HepG2 (cell line): ENCODE measurements around the gene HERC4. TPM values are rescaled to one million over a fixed set of nuclear protein-coding genes. Genes with fewer than 3 reads are reported as not detected.

Experiments
- ETV5 ChIP-seq: IDR thresholded peaks from 2 replicates; pipeline ENCODE4 v1.6.1; 2018; ENCODE audit warnings: missing biosample characterization, missing genetic modification reagents, inconsistent platforms, borderline replicate concordance
- PITX1 ChIP-seq: sonication (generic); formaldehyde crosslinking; IDR thresholded peaks from 2 replicates; pipeline ENCODE4 v1.5.1; 2020; ENCODE audit warnings: mild to moderate bottlenecking, missing genetic modification reagents
- RAD51 ChIP-seq: fragments of 450-650 bp; IDR thresholded peaks from 2 replicates; pipeline ENCODE4 v1.6.1; 2016; ENCODE audit warnings: borderline replicate concordance
- SALL2 ChIP-seq: sonication (generic); formaldehyde crosslinking; IDR thresholded peaks from 2 replicates; pipeline ENCODE4 v1.8.1; 2023; ENCODE audit warnings: mild to moderate bottlenecking, missing genetic modification reagents, inconsistent platforms
- SIN3A ChIP-seq: IDR thresholded peaks from 2 replicates; pipeline ENCODE4 v1.6.1; 2011; ENCODE audit warnings: low read depth, mild to moderate bottlenecking, control low read depth, low read length, borderline replicate concordance
- SP140L ChIP-seq: sonication (generic); formaldehyde crosslinking; IDR thresholded peaks from 2 replicates; pipeline ENCODE4 v1.4.0; 2020; ENCODE audit warnings: missing genetic modification reagents, borderline replicate concordance
- STAG1 ChIP-seq: sonication (generic); formaldehyde crosslinking; IDR thresholded peaks from 2 replicates; pipeline ENCODE4 v1.4.0; 2020; ENCODE audit warnings: missing genetic modification reagents
- TIGD3 ChIP-seq: sonication (generic); formaldehyde crosslinking; IDR thresholded peaks from 2 replicates; pipeline ENCODE4 v1.5.1; 2020; ENCODE audit warnings: mild to moderate bottlenecking, missing genetic modification reagents, borderline replicate concordance
- ZBTB3 ChIP-seq: sonication (generic); formaldehyde crosslinking; IDR thresholded peaks from 2 replicates; pipeline ENCODE4 v1.4.0; 2020; ENCODE audit warnings: low read depth, mild to moderate bottlenecking, moderate library complexity, missing genetic modification reagents, borderline replicate concordance
- ZBTB46 ChIP-seq: sonication (generic); formaldehyde crosslinking; IDR thresholded peaks from 2 replicates; pipeline ENCODE4 v1.4.0; 2020; ENCODE audit warnings: mild to moderate bottlenecking, missing genetic modification reagents, borderline replicate concordance
- ZFP41 ChIP-seq: sonication (generic); formaldehyde crosslinking; IDR thresholded peaks from 2 replicates; pipeline ENCODE4 v1.4.0; 2020; ENCODE audit warnings: mild to moderate bottlenecking, missing genetic modification reagents, borderline replicate concordance
- ZNF121 ChIP-seq: sonication (generic); formaldehyde crosslinking; IDR thresholded peaks from 2 replicates; pipeline ENCODE4 v1.5.0; 2020; ENCODE audit warnings: mild to moderate bottlenecking, missing genetic modification reagents
- ZNF275 ChIP-seq: sonication (generic); formaldehyde crosslinking; IDR thresholded peaks from 2 replicates; pipeline ENCODE4 v1.8.0; 2022; ENCODE audit warnings: missing genetic modification reagents, mild to moderate bottlenecking, inconsistent platforms, borderline replicate concordance
- ZNF34 ChIP-seq: sonication (generic); formaldehyde crosslinking; IDR thresholded peaks from 2 replicates; pipeline ENCODE4 v1.4.0; 2020; ENCODE audit warnings: mild to moderate bottlenecking, missing genetic modification reagents, borderline replicate concordance
- ZNF790 ChIP-seq: sonication (generic); formaldehyde crosslinking; IDR thresholded peaks from 2 replicates; pipeline ENCODE4 v1.8.0; 2022; ENCODE audit warnings: missing genetic modification reagents, mild to moderate bottlenecking, borderline replicate concordance
- polyA plus RNA-seq, 8 experiments: library from polyadenylated mRNA; depleted of rRNA in 3 of 8; stranded (reverse) in 7 of 8; unstranded in 1 of 8; fragments of >200 nt; fragmentation: Illumina TruSeq in 4 of 8; extraction: Trizol in 4 of 8; gene quantifications; 2 replicates each; pipeline versions ENCODE4 v1.2.1 to v1.2.3, GENCODE V29; 2011 to 2016; ENCODE audit warnings: low read depth in 4 of 8, missing spikeins in 1 of 8, mixed read lengths in 1 of 8; ENCODE audit not compliant: insufficient read depth in 1 of 8
- total RNA-seq, 5 experiments: library from RNA; depleted of rRNA; stranded (reverse); fragments of >200 nt; fragmentation: Illumina TruSeq; extraction: Trizol; gene quantifications; 2 replicates each; pipeline ENCODE4 v1.2.3, GENCODE V29; 2016; ENCODE audit warnings: low read depth in 1 of 5
- TF ChIP-seq, protein P1 (sequence below): sonication (generic); formaldehyde crosslinking; conservative IDR thresholded peaks from 2 replicates; pipeline ENCODE4 v1.4.0; 2020; ENCODE audit warnings: mild to moderate bottlenecking, missing genetic modification reagents, moderate library complexity
- TF ChIP-seq, protein P2 (sequence below): sonication (generic); formaldehyde crosslinking; IDR thresholded peaks from 2 replicates; pipeline ENCODE4 v1.9.0; 2021; ENCODE audit warnings: missing genetic modification reagents, borderline replicate concordance

Gene HERC4
- total and polyA plus RNA-seq, 2 of the 13 experiments (the other 11 are each of a cell fraction or from before 2014, with no cell fraction given) = 9.8 to 20.2 TPM

DNA sequence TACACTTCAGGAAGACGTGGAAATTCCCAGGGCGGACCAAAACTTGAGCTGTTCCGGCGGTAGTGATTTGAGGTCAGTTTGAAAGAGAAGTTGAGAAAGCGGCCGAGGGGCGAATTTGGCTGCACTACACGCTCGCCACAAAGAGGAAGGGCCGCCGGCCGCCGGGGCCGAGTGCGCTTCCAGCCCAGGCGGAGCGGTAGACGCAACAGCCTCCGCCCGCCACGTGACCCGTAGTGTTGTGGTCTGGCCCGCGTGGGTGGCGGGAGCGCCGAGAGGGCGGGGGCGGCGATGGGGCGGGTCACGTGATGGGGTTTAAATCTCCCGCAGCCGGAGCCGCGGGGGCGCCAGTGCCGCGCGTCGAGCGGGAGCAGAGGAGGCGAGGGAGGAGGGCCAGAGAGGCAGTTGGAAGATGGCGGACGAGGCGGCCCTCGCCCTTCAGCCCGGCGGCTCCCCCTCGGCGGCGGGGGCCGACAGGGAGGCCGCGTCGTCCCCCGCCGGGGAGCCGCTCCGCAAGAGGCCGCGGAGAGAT lies 190.7 kb downstream of the HERC4 start, which contains the start of gene SIRT1 (continued):
- 0 out of 2 replicates have a peak, but pooled peaks have one; percentile 46 for TF ChIP-seq SALL2 (CRISPR knock-in tag)
- 0 out of 2 replicates have a peak, but pooled peaks have one; percentile 16 for TF ChIP-seq ZNF121 (CRISPR knock-in tag)
- no peak for TF ChIP-seq ZBTB46 (CRISPR knock-in tag)
- 0 out of 2 replicates have a peak, but pooled peaks have one; percentile 63 for TF ChIP-seq SP140L (CRISPR knock-in tag)
- TF ChIP-seq, protein P1, sequence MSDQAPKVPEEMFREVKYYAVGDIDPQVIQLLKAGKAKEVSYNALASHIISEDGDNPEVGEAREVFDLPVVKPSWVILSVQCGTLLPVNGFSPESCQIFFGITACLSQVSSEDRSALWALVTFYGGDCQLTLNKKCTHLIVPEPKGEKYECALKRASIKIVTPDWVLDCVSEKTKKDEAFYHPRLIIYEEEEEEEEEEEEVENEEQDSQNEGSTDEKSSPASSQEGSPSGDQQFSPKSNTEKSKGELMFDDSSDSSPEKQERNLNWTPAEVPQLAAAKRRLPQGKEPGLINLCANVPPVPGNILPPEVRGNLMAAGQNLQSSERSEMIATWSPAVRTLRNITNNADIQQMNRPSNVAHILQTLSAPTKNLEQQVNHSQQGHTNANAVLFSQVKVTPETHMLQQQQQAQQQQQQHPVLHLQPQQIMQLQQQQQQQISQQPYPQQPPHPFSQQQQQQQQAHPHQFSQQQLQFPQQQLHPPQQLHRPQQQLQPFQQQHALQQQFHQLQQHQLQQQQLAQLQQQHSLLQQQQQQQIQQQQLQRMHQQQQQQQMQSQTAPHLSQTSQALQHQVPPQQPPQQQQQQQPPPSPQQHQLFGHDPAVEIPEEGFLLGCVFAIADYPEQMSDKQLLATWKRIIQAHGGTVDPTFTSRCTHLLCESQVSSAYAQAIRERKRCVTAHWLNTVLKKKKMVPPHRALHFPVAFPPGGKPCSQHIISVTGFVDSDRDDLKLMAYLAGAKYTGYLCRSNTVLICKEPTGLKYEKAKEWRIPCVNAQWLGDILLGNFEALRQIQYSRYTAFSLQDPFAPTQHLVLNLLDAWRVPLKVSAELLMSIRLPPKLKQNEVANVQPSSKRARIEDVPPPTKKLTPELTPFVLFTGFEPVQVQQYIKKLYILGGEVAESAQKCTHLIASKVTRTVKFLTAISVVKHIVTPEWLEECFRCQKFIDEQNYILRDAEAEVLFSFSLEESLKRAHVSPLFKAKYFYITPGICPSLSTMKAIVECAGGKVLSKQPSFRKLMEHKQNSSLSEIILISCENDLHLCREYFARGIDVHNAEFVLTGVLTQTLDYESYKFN (CRISPR knock-in tag) = peak; percentile 54; the same call in 1 of the 2 replicates
- TF ChIP-seq ZFP41 (CRISPR knock-in tag) = peak; percentile 75; the same call in 1 of the 2 replicates
- peak; percentile 75 for TF ChIP-seq PITX1 (CRISPR knock-in tag)
- TF ChIP-seq, protein P2, sequence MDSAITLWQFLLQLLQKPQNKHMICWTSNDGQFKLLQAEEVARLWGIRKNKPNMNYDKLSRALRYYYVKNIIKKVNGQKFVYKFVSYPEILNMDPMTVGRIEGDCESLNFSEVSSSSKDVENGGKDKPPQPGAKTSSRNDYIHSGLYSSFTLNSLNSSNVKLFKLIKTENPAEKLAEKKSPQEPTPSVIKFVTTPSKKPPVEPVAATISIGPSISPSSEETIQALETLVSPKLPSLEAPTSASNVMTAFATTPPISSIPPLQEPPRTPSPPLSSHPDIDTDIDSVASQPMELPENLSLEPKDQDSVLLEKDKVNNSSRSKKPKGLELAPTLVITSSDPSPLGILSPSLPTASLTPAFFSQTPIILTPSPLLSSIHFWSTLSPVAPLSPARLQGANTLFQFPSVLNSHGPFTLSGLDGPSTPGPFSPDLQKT (CRISPR knock-in tag) = no peak
- TF ChIP-seq ZBTB3 (CRISPR knock-in tag) = no peak
- peak; percentile 91; the same call in 1 of the 2 replicates for TF ChIP-seq ZNF275 (CRISPR knock-in tag)
- TF ChIP-seq ETV5 (CRISPR knock-in tag) = peak; percentile 47; the same call in 1 of the 2 replicates
- TF ChIP-seq SIN3A = peak; percentile 52; the same call in 1 of the 2 replicates
- no peak; the same call in 1 of the 2 replicates for TF ChIP-seq TIGD3 (CRISPR knock-in tag)
- peak; percentile 70; the same call in 1 of the 2 replicates for TF ChIP-seq ZNF790
- peak; percentile 98 for TF ChIP-seq RAD51
- TF ChIP-seq ZNF34 = no peak
- TF ChIP-seq STAG1 (CRISPR knock-in tag) = no peak; the same call in 1 of the 2 replicates
